Neural cell (in vitro differentiated cells): ENCODE data around the gene PCSK7. TPM values are rescaled to one million over a fixed set of nuclear protein-coding genes. Genes with fewer than 3 reads are reported as not detected.

ENCODE experiments used
- H2AFZ ChIP-seq: fragments of 200-600, 300-800 bp; sonication (generic), shearing (Covaris generic); 2 replicates; pipeline ENCODE4 v1.6.0; 2014; ENCODE audit warnings: low read depth, mild to moderate bottlenecking, antibody characterized with exemption, low read length, moderate library complexity
- H3F3A ChIP-seq: fragments of 200-600 bp; shearing (Covaris generic); 2 replicates; pipeline ENCODE4 v1.6.1; 2016; ENCODE audit warnings: mild to moderate bottlenecking, moderate library complexity, mixed read lengths, antibody characterized with exemption, low read length; ENCODE audit not compliant: insufficient read depth, poor library complexity, severe bottlenecking
- H3K27ac ChIP-seq: fragments of 200-600, 300-800 bp; sonication (generic), shearing (Covaris generic); 2 replicates; pipeline ENCODE4 v1.5.1; 2014; ENCODE audit warnings: mild to moderate bottlenecking, low read length, moderate library complexity
- H3K27me3 ChIP-seq: fragments of 300-800, 200-600 bp; sonication (generic), shearing (Covaris generic); 2 replicates; pipeline ENCODE4 v1.6.0; 2014; ENCODE audit warnings: mild to moderate bottlenecking, low read depth, low read length, moderate library complexity; ENCODE audit not compliant: insufficient read depth
- H3K36me3 ChIP-seq: fragments of 300-800, 200-600 bp; sonication (generic), shearing (Covaris generic); 2 replicates; pipeline ENCODE4 v1.5.1; 2014; ENCODE audit warnings: mild to moderate bottlenecking, antibody characterized with exemption, low read length, moderate library complexity; ENCODE audit not compliant: insufficient read depth
- H3K4me2 ChIP-seq: fragments of 300-800, 200-600 bp; sonication (generic), shearing (Covaris generic); 2 replicates; pipeline ENCODE4 v1.6.0; 2014; ENCODE audit warnings: mild to moderate bottlenecking, low read length
- H3K4me3 ChIP-seq: fragments of 300-800, 200-600 bp; sonication (generic), shearing (Covaris generic); 2 replicates; pipeline ENCODE4 v1.5.1; 2014; ENCODE audit warnings: mild to moderate bottlenecking, low read length, moderate library complexity
- H3K79me2 ChIP-seq: fragments of 200-600 bp; shearing (Covaris generic); replicated peaks from 2 replicates; pipeline ENCODE4 v1.6.0; 2014; ENCODE audit warnings: mild to moderate bottlenecking, low read length, moderate library complexity; ENCODE audit not compliant: insufficient read depth
- H3K9ac ChIP-seq: fragments of 300-800, 200-600 bp; sonication (generic), shearing (Covaris generic); 2 replicates; pipeline ENCODE4 v1.6.1; 2016; ENCODE audit warnings: mild to moderate bottlenecking, low read length, mixed read lengths
- H3K9me2 ChIP-seq: fragments of 200-600 bp; shearing (Covaris generic); 2 replicates; pipeline ENCODE4 v1.6.1; 2016; ENCODE audit warnings: mild to moderate bottlenecking, low read length, mixed read lengths; ENCODE audit not compliant: insufficient read depth
- H3K9me3 ChIP-seq: fragments of 200-600, 300-800 bp; sonication (generic), shearing (Covaris generic); 2 replicates; pipeline ENCODE4 v1.6.1; 2016; ENCODE audit warnings: mild to moderate bottlenecking, mixed run types, low read length, moderate library complexity, mixed read lengths
- H4K20me1 ChIP-seq: fragments of 200-600 bp; shearing (Covaris generic); 2 replicates; pipeline ENCODE4 v1.6.1; 2016; ENCODE audit warnings: mild to moderate bottlenecking, mixed run types; ENCODE audit not compliant: insufficient read depth
- EP300 ChIP-seq: fragments of 450-650 bp; conservative IDR thresholded peaks from 2 replicates; pipeline ENCODE4 v1.6.1; 2014; ENCODE audit warnings: antibody characterized with exemption, mild to moderate bottlenecking, moderate library complexity; ENCODE audit not compliant: poor library complexity, severe bottlenecking
- EZH2 ChIP-seq: fragments of 200-600, 300-800 bp; shearing (Covaris generic), sonication (generic); IDR thresholded peaks from 2 replicates; pipeline ENCODE4 v1.6.1; 2014; ENCODE audit warnings: antibody characterized with exemption, low read length, borderline replicate concordance, mild to moderate bottlenecking; ENCODE audit not compliant: insufficient read depth, poor library complexity, severe bottlenecking
- MXI1 ChIP-seq: fragments of 450-650 bp; conservative IDR thresholded peaks from 2 replicates; pipeline ENCODE4 v1.6.1; 2014; ENCODE audit warnings: antibody characterized with exemption, mild to moderate bottlenecking; ENCODE audit not compliant: poor library complexity, severe bottlenecking
- POLR2AphosphoS5 ChIP-seq: IDR thresholded peaks from 2 replicates; pipeline ENCODE4 v1.6.1; 2012
- RAD21 ChIP-seq: fragments of 450-650 bp; conservative IDR thresholded peaks from 2 replicates; pipeline ENCODE4 v1.6.1; 2014; ENCODE audit warnings: antibody characterized with exemption, mild to moderate bottlenecking, moderate library complexity
- SMC3 ChIP-seq: fragments of 450-650 bp; conservative IDR thresholded peaks from 2 replicates; pipeline ENCODE4 v1.6.1; 2014; ENCODE audit warnings: antibody characterized with exemption, mild to moderate bottlenecking, moderate library complexity; ENCODE audit not compliant: poor library complexity
- TAF1 ChIP-seq: IDR thresholded peaks from 2 replicates; pipeline ENCODE4 v1.6.1; 2012; ENCODE audit warnings: low read depth
- polyA plus RNA-seq: library from polyadenylated mRNA; depleted of rRNA; stranded (reverse); fragments of >200 nt; gene quantifications from 2 replicates; pipeline ENCODE4 v1.2.3, GENCODE V29; 2014
- TF ChIP-seq, protein P1 (sequence below): IDR thresholded peaks from 2 replicates; pipeline ENCODE4 v1.6.1; 2012; ENCODE audit warnings: borderline replicate concordance
- TF ChIP-seq, protein P2 (sequence below): fragments of 450-650 bp; IDR thresholded peaks from 2 replicates; pipeline ENCODE4 v1.5.1; 2014; ENCODE audit warnings: antibody characterized with exemption, mild to moderate bottlenecking, moderate library complexity; ENCODE audit not compliant: poor library complexity, severe bottlenecking

The PCSK7 gene
- polyA plus RNA-seq, 1 donor from 2014 or later: 44.4 TPM

- H3K9ac ChIP-seq: no peak overlapping the region
- no peaks in the 10 kb centered on the region for H3K9me2 ChIP-seq
- no peaks in the 10 kb centered on the region for H3F3A ChIP-seq
- H3K27ac ChIP-seq: no peak overlapping the region
- H3K36me3 ChIP-seq: no peaks in the 10 kb centered on the region
- H3K4me2 ChIP-seq: no peak overlapping the region
- TF ChIP-seq SMC3: no peak
- no peak for TF ChIP-seq TAF1
- TF ChIP-seq, protein P1, sequence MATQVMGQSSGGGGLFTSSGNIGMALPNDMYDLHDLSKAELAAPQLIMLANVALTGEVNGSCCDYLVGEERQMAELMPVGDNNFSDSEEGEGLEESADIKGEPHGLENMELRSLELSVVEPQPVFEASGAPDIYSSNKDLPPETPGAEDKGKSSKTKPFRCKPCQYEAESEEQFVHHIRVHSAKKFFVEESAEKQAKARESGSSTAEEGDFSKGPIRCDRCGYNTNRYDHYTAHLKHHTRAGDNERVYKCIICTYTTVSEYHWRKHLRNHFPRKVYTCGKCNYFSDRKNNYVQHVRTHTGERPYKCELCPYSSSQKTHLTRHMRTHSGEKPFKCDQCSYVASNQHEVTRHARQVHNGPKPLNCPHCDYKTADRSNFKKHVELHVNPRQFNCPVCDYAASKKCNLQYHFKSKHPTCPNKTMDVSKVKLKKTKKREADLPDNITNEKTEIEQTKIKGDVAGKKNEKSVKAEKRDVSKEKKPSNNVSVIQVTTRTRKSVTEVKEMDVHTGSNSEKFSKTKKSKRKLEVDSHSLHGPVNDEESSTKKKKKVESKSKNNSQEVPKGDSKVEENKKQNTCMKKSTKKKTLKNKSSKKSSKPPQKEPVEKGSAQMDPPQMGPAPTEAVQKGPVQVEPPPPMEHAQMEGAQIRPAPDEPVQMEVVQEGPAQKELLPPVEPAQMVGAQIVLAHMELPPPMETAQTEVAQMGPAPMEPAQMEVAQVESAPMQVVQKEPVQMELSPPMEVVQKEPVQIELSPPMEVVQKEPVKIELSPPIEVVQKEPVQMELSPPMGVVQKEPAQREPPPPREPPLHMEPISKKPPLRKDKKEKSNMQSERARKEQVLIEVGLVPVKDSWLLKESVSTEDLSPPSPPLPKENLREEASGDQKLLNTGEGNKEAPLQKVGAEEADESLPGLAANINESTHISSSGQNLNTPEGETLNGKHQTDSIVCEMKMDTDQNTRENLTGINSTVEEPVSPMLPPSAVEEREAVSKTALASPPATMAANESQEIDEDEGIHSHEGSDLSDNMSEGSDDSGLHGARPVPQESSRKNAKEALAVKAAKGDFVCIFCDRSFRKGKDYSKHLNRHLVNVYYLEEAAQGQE: no peak
- no peak for TF ChIP-seq POLR2AphosphoS5
- no peak for TF ChIP-seq EP300
- no peak for TF ChIP-seq RAD21
- TF ChIP-seq EZH2: no peak
- TF ChIP-seq, protein P2, sequence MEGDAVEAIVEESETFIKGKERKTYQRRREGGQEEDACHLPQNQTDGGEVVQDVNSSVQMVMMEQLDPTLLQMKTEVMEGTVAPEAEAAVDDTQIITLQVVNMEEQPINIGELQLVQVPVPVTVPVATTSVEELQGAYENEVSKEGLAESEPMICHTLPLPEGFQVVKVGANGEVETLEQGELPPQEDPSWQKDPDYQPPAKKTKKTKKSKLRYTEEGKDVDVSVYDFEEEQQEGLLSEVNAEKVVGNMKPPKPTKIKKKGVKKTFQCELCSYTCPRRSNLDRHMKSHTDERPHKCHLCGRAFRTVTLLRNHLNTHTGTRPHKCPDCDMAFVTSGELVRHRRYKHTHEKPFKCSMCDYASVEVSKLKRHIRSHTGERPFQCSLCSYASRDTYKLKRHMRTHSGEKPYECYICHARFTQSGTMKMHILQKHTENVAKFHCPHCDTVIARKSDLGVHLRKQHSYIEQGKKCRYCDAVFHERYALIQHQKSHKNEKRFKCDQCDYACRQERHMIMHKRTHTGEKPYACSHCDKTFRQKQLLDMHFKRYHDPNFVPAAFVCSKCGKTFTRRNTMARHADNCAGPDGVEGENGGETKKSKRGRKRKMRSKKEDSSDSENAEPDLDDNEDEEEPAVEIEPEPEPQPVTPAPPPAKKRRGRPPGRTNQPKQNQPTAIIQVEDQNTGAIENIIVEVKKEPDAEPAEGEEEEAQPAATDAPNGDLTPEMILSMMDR: no peak
- TF ChIP-seq MXI1: no peak
- no peaks in the 10 kb centered on the region for H4K20me1 ChIP-seq
- no peaks in the 10 kb centered on the region for H3K79me2 ChIP-seq
- H3K4me3 ChIP-seq: no peak overlapping the region
- no peak overlapping the region for H2AFZ ChIP-seq
- no peaks in the 10 kb centered on the region for H3K9me3 ChIP-seq
- H3K27me3 ChIP-seq: no peaks in the 10 kb centered on the region
These were observed 49.3 kb downstream of the PCSK7 start for GRCh38 chr11:117182551-117182935.

DNA sequence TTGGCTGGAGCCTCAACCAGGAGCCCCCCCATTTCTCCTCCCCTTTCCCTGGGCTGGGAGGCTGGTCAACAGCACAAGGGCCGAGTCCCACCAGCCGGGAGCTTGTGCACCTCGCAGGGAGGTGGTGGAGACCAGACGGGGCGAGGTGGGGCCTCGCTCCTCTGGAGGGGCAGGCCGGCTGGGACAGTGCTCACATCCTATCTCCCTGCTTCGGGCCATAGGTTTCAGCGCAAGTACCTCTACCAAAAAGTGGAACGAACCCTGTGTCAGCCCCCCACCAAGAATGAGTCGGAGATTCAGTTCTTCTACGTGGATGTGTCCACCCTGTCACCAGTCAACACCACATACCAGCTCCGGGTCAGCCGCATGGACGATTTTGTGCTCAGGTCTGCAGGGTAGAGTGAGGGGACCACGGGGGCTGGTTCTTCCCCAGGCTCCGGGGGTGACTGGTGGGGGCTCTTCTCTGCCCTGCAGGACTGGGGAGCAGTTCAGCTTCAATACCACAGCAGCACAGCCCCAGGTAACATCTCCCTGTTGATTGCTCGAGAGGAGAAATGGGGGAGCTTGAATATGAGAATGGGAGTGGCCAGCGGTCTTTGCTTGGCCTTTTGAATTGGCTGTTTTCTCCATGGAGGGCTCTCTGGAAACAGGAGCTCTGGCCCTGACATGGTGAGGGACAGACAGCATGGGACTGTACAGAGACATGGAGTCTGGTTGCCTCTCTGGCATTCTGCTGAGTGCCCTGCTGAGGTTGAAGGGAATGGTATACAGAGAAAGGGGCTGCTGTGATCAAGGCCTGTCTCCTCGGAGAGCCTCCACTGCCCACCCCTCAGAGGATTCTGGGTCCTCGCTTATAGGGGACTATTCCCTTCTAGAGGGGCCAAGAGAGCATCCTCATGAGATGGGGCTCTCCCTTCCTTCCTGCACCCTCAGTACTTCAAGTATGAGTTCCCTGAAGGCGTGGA is 50.0 kb downstream of the PCSK7 start:
- H3K9ac ChIP-seq: no peak overlapping the region
- no peaks in the 10 kb centered on the region for H3K36me3 ChIP-seq
- no peaks in the 10 kb centered on the region for H3F3A ChIP-seq
- H3K9me2 ChIP-seq: no peaks in the 10 kb centered on the region
- TF ChIP-seq EZH2 (no peak), EP300 (no peak), RAD21 (no peak), SMC3 (no peak), MXI1 (no peak), POLR2AphosphoS5 (no peak), TAF1 (no peak)
- TF ChIP-seq, protein P2: no peak
- TF ChIP-seq, protein P1: no peak
- no peaks in the 10 kb centered on the region for H3K27me3 ChIP-seq
- no peak overlapping the region for H3K4me3 ChIP-seq
- H3K9me3 ChIP-seq: no peaks in the 10 kb centered on the region
- H3K79me2 ChIP-seq: no peaks in the 10 kb centered on the region
- H2AFZ ChIP-seq: no peak overlapping the region
- H4K20me1 ChIP-seq: no peaks in the 10 kb centered on the region
- H3K4me2 ChIP-seq: no peak overlapping the region
- H3K27ac ChIP-seq: no peak overlapping the region
